ENCODE results near the gene EIF4H. TPM values are rescaled to one million over a fixed set of nuclear protein-coding genes. Genes with fewer than 3 reads are reported as not detected.

The EIF4H gene
- total RNA-seq, 4 donors from 2014 or later: 201 to 289 (median 243) TPM

GRCh38 chr7:74218343-74218698, 44.2 kb downstream of the EIF4H start:
- H3K27me3 ChIP-seq: no peaks in the 10 kb centered on the region
- no peak overlapping the region for H3K27ac ChIP-seq
- H3K4me3 ChIP-seq: no peak overlapping the region
- no peaks in the 10 kb centered on the region for H3K36me3 ChIP-seq
- TF ChIP-seq EP300 (IDR thresholded peaks at IDR 0.05): no peak
- no peak for TF ChIP-seq CTCF (IDR thresholded peaks at IDR 0.05)
- TF ChIP-seq POLR2AphosphoS5 (IDR thresholded peaks at IDR 0.05): no peak
- no peak for TF ChIP-seq POLR2A (IDR thresholded peaks at IDR 0.05)
- no peak for DNase-seq (ENCODE audit: low spot score in 2 of 2)
- no peaks in the 10 kb centered on the region for H3K9me3 ChIP-seq
- 86% methylated on average over 2 of the region's 2 CpGs for WGBS
- no peaks in the 10 kb centered on the region for H3K4me1 ChIP-seq

- TF ChIP-seq CTCF (IDR thresholded peaks at IDR 0.05) (no peak), EP300 (IDR thresholded peaks at IDR 0.05) (no peak), POLR2AphosphoS5 (IDR thresholded peaks at IDR 0.05) (no peak), POLR2A (IDR thresholded peaks at IDR 0.05) (no peak)
- WGBS: 86% methylated on average over 1 of the region's 11 CpGs
- Histone ChIP-seq H3K4me3 (no peak overlapping the region), H3K27me3 (no peaks in the 10 kb centered on the region), H3K9me3 (no peaks in the 10 kb centered on the region), H3K36me3 (no peaks in the 10 kb centered on the region), H3K4me1 (peaks cover 2% of the 10 kb centered on the region), H3K27ac (no peak overlapping the region)
- no peak for DNase-seq (ENCODE audit: low spot score in 2 of 2)
These were observed 45.3 kb downstream of the EIF4H start for GRCh38 chr7:74219416-74219815.

- TF ChIP-seq CTCF (IDR thresholded peaks at IDR 0.05): no peak
- no peak for TF ChIP-seq EP300 (IDR thresholded peaks at IDR 0.05)
- WGBS: 48% methylated on average over 3 of the region's 9 CpGs
These were observed 46.1 kb downstream of the EIF4H start for GRCh38 chr7:74220229-74220628.

GRCh38 chr7:74221713-74222112, 47.6 kb downstream of the EIF4H start:
- Histone ChIP-seq H3K4me3 (no peak overlapping the region), H3K4me1 (peaks cover 2% of the 10 kb centered on the region), H3K36me3 (peaks cover 15% of the 10 kb centered on the region), H3K9me3 (no peaks in the 10 kb centered on the region), H3K27ac (no peak overlapping the region), H3K27me3 (no peaks in the 10 kb centered on the region)
- TF ChIP-seq POLR2A (IDR thresholded peaks at IDR 0.05) (no peak), POLR2AphosphoS5 (IDR thresholded peaks at IDR 0.05) (no peak), CTCF (IDR thresholded peaks at IDR 0.05) (no peak), EP300 (IDR thresholded peaks at IDR 0.05) (no peak)
- DNase-seq (ENCODE audit: low spot score in 2 of 2): no peak
- WGBS: 81% methylated on average over 11 of the region's 11 CpGs

More at GRCh38 chr7:74220229-74220628, 46.1 kb downstream of the EIF4H start:
- Histone ChIP-seq H3K9me3 (no peaks in the 10 kb centered on the region), H3K36me3 (peaks cover 5% of the 10 kb centered on the region), H3K27ac (no peak overlapping the region), H3K4me3 (no peak overlapping the region), H3K4me1 (peaks cover 2% of the 10 kb centered on the region), H3K27me3 (no peaks in the 10 kb centered on the region)
- DNase-seq (ENCODE audit: low spot score in 2 of 2): no peak

GRCh38 chr7:74222851-74223710, 48.9 kb downstream of the EIF4H start:
- Histone ChIP-seq H3K9me3 (no peaks in the 10 kb centered on the region), H3K27me3 (no peaks in the 10 kb centered on the region)

More at GRCh38 chr7:74222851-74223710, 48.9 kb downstream of the EIF4H start:
- H3K36me3 ChIP-seq: peaks cover 18% of the 10 kb centered on the region
- H3K4me1 ChIP-seq: peaks cover 2% of the 10 kb centered on the region
- TF ChIP-seq POLR2A (IDR thresholded peaks at IDR 0.05) (no peak), CTCF (IDR thresholded peaks at IDR 0.05) (no peak), POLR2AphosphoS5 (IDR thresholded peaks at IDR 0.05) (no peak), EP300 (IDR thresholded peaks at IDR 0.05) (no peak)
- H3K4me3 ChIP-seq: no peak overlapping the region
- no peak overlapping the region for H3K27ac ChIP-seq
- DNase-seq (ENCODE audit: low spot score in 2 of 2): no peak
- 73% methylated on average over 14 of the region's 17 CpGs for WGBS
